Non-pigmented ciliary epithelial cell (primary cell): ENCODE data around the gene ZNF276.

ENCODE experiments used
- DNase-seq: peaks from one replicate; pipeline ENCODE4 v3.0.0-alpha.2; 2010; ENCODE audit warnings: low read depth

The ZNF276 gene

GRCh38 chr16:89712274-89712781 lies 9.0 kb upstream of the ZNF276 start:
- no peak for DNase-seq

DNA sequence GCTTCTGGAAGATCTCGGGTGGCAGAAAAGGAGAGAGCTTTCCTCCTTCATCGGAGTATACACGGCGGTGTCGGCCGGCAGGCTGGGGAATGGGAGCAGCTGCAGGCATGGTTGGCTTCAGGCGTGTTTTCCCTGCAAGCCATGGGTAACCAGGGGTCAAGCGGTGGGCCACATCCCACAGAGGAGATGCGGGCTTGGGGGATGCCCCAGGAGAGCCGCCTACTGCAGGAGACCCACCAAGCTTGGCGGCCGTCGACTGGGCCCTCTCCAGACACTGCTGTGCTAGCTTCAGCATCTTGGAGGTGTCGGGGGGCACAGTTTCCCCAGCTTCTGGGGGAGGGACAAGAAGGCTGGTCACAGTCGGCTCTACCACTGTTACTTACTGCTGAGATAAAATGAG lies 4.8 kb upstream of the ZNF276 start:
- no peak for DNase-seq

DNA sequence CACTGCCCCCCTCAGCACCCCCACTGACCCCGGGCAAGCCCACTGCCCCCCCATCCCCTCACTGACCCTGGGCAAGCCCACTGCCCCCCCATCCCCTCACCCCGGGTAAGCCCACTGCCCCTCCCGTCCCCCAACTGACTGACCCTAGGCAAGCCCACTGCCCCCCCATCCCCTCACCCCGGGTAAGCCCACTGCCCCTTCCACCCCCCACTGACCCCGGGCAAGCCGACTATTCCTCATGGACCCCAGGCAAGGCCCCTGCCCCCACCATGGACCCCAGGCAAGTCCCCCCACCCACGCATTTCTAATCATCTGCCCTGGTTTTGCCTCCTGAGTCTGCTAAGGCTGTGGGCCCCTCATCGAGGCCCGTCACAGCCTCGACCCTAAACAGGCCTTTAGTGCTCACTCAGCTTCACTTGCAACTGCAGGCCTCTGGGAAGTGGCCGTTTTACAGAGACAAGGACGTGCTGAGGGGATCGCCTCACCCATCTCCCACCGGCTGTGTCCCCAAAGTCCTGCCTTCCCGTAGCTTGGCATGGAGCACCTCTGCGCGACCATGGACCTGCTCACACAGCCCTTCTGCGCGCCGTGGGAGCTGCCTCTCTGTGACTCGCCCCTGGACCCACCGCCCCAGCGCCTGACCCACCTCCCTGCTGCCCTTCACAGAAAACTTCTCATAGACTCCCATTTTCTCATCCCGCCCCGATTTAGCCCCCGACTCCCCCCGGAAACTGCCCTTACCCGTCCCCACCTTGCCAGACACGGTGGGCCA lies 4.2 kb upstream of the ZNF276 start:
- DNase-seq = no peak

DNA sequence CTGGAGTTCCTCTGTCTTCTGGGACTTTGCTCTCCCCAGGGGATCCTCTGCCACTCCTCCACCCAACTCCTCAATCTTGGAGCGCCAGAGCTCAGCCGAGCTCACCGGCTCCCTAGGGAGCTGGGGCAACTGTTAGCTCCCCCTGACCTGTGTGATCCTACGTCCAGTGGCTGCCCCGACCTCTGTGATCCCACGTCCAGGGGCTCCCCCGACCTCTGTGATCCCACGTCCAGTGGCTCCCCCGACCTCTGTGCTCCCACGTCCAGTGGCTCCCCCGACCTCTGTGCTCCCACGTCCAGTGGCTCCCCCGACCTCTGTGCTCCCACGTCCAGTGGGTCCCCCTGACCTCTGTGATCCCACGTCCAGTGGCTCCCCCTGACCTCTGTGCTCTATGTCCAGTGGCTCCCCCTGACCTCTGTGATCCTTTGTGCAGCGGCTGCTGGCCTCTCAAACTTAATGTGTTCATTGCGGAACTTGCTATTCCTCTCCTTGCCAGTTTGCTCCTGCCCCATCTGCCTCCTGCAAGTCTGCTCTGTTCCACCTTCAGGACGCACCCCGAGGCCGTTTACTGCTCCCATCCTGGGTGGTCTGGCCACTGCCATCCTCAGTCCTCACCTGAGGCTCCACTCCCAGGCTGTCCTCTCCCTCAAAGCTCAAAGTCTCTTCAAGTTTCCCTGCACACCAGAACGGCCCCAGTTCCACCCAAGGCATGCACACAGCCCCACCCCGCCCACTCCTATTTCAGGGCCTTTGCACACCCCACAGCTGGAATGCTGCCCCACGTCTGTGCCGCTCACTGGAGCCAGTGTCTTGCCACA lies 3.4 kb upstream of the ZNF276 start:
- DNase-seq = no peak

DNA sequence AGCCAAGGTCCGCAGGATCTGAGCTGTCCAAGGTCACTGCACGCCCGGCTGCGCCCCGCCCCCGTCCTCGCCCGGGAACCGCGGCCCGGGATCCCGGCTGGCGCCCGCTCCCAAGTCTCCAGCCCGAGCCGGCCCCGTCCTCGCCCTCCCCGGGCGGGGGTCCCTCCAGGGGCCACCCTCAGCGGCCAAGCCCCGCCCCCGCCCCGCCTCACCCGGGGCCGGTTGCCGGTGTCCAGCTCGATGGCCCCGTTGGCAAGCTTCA lies 855 bp upstream of the ZNF276 start:
- no peak for DNase-seq

GRCh38 chr16:89721546-89722391 lies 432 bp downstream of the ZNF276 start:
- no peak for DNase-seq

DNA sequence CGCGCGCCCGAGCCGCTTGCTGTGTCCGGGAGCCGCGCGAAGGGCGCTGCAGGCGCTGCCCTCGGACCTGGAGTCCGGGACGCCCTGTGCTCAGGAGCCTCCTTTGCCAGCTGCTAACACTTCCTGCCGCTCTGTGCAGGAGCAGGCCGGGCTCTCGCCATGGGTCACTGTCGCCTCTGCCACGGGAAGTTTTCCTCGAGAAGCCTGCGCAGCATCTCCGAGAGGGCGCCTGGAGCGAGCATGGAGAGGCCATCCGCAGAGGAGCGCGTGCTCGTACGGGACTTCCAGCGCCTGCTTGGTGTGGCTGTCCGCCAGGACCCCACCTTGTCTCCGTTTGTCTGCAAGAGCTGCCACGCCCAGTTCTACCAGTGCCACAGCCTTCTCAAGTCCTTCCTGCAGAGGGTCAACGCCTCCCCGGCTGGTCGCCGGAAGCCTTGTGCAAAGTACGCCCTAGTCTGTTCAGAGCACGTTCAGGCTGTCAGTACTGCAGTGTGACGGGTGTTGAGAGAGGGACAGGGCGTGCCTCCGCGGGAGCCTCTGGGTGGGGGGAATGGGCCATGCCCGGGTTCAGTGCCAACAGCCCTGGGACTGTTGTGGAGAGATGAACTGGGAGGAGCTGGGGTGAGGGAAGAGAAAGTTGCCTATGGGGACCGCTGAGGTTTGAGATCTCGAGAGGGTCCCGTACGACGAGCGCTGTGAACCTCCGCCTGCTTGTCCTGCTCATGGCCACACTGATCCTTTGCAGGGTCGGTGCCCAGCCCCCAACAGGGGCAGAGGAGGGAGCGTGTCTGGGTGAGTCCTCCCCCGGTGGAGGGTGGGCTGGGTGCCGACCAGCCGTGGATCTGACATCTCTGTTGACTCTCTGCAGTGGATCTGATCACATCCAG lies 1.3 kb downstream of the ZNF276 start:
- DNase-seq = no peak

- DNase-seq = no peak
These were observed 2.2 kb downstream of the ZNF276 start for GRCh38 chr16:89723279-89724250.

DNA sequence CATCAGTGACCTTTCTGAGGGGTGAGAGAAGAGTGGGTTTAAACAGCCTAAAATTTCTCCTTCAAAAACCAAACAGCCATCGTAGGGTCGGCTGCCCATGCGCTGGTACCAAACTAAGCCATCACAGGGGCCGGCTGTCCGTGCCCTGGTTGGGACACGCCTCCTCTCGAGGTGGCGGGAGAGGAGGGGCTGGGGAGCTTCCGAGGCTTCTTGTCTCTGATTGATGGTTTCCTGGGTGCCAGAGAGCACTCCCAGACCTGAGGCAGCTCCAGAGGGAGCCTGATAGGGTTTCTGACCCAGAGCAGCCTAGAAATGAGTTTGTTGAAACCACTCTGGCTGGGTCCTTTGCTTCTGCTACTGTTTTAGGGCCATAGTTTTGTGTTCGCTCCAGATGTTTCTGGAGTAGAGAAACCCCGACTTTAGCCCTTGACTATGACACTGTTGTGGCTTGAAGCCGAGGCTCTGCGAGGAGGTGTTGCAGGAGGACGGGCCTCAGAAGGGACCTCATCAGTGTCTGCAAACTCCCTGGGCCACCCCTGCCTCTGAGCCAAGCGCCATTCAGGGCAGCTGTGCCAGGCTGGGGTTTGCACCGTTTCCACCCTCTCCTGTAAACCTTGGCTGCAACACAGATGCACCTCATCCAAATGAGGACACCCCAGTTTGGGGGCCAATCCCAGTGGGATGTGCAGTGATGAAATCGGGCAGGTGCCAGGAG lies 6.2 kb downstream of the ZNF276 start:
- DNase-seq = no peak

- DNase-seq = no peak
These were observed 8.0 kb downstream of the ZNF276 start for GRCh38 chr16:89729293-89729692.

DNA sequence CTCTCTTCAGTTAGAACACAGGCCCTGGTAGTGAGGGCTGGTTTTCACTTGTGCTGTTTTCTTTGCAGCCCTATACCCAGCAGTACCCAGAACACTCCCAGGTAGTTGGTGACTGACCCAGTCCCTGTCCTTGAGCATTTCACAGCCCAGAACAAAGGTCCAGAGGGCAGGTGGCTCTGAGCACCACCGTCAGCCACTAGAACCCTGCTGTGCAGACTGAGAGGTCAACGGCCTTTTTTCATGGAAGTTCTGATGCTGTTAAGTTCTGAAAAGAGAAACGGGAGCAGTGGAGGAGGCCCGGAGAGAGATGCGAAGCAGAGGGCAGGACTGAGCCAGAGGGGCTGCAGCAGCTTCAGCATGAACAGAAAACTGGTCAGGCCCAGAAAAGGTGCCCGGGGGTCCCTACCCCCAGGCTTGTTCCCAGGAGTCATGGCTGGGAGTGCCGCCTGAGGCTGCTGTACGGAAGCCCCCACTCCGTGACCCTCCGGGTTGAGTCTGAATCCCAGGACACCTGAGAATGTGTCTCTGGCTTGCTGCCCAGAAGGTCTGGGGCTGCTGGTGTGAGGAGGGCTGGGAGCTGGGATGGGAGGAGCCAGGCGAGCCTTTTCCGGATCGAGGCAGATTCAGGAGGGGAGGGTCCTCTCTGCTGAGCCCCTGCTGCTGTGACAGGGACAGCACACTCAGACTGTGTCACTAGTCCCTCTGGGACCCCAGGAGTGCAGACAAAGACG lies 8.7 kb downstream of the ZNF276 start:
- no peak for DNase-seq

- no peak for DNase-seq
These were observed 9.4 kb downstream of the ZNF276 start for GRCh38 chr16:89730610-89731234.

DNA sequence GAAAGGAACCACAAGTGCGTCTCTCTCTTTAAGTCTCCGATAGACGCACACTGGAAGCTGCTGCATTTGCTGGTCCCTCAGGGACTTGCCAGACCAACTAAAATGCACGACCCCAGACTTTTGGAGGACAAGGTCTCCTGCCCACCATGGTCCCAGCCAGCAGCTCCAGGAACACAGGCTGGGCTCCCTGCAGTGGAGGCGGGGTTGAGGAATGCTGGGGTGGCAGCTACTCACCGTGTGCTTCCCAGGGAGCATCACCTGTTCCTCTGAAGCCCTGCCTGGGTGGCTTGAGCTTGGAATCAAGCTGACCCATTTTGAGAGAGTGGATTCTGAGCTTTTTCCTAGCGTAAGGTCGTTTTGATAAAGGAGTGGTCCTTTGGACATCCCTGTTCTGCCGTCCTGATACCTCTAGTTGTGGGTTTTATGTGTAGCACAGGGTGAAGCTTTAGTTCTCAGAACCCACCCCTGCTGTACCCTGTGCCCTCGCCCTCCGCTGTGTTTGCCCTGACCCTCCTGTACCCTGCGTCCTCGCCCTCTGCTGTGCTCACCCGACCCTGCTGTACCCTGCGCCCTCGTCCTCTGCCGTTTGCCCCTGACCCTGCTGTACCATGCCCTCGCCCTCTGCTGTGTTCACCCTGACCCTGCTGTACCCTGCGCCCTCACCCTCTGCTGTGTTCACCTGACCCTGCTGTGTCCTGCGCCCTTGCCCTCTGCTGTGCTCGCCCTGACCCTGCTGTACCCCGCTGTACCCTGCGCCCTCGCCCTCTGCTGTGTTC lies 11.0 kb downstream of the ZNF276 start:
- DNase-seq = no peak

DNA sequence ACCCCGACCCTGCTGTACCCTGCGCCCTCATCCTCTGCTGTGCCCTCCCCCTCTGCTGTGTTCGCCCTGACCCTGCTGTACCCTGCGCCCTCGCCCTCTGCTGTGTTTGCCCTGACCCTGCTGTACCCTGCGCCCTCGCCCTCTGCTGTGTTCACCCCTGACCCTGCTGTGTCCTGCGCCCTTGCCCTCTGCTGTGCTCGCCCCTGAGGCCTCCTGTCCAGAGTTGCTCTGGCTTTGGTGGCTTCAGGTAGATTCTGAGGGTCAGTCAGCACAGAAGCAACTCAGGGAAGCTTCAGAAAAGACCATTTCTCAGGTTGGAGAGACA lies 11.5 kb downstream of the ZNF276 start:
- no peak for DNase-seq

DNA sequence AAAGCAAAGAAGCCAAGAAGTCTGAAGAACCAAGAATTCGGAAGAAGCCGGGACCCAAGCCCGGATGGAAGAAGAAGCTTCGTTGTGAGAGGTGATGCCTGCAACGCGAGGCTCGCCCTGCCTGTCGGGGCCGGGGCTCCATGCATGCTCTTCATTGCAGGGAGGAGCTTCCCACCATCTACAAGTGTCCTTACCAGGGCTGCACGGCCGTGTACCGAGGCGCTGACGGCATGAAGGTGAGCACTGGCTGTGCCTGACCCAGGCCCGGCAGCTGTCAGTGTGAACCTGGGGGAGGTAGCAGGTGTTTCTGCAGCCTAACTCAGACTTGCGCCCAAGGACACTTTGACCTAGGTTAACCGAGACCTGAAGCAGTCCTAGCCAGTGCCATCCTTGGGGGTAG lies 12.0 kb downstream of the ZNF276 start:
- no peak for DNase-seq

GRCh38 chr16:89733792-89734191 lies 12.5 kb downstream of the ZNF276 start:
- DNase-seq = no peak

DNA sequence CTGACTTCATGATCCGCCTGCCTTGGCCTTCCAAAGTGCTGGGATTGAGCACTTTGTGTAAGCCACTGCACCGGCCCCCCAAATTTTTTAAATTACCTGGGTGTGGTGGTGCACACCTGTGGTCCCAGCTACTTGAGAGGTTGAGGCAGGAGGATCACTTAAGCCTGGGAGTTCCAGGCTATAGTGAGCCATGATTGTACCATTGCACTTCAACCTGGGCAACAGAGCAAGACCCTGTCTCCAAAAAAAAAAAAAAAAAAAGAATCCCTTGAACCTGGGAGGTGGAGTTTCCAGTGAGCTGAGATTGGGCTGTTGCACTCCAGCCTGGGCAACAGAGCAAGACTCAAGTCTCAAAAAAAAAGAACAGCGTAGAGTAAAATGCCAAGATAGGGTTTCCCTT lies 15.2 kb downstream of the ZNF276 start:
- no peak for DNase-seq
